HL-60 (cell line): ENCODE data around the gene NRN1L.

Experiments
- POLR2AphosphoS5 ChIP-seq: IDR thresholded peaks from 2 replicates; pipeline ENCODE4 v1.6.1; 2012; ENCODE audit warnings: low read depth
- REST ChIP-seq: IDR thresholded peaks from 2 replicates; pipeline ENCODE4 v1.6.1; 2012; ENCODE audit warnings: low read depth; ENCODE audit not compliant: insufficient replicate concordance
- TF ChIP-seq, protein P1 (sequence below): IDR thresholded peaks from one replicate; pipeline ENCODE4 v1.5.1; 2011; ENCODE audit warnings: low read length, control low read depth, inconsistent platforms; ENCODE audit not compliant: insufficient read depth

- TF ChIP-seq, protein P1, sequence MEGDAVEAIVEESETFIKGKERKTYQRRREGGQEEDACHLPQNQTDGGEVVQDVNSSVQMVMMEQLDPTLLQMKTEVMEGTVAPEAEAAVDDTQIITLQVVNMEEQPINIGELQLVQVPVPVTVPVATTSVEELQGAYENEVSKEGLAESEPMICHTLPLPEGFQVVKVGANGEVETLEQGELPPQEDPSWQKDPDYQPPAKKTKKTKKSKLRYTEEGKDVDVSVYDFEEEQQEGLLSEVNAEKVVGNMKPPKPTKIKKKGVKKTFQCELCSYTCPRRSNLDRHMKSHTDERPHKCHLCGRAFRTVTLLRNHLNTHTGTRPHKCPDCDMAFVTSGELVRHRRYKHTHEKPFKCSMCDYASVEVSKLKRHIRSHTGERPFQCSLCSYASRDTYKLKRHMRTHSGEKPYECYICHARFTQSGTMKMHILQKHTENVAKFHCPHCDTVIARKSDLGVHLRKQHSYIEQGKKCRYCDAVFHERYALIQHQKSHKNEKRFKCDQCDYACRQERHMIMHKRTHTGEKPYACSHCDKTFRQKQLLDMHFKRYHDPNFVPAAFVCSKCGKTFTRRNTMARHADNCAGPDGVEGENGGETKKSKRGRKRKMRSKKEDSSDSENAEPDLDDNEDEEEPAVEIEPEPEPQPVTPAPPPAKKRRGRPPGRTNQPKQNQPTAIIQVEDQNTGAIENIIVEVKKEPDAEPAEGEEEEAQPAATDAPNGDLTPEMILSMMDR = no peak
- TF ChIP-seq POLR2AphosphoS5 (no peak), REST (no peak)
These were observed 22.9 kb downstream of the NRN1L start for GRCh38 chr16:67907397-67908180.
